NAMALWA (cell line): ENCODE data around the gene FNDC3B.
A peak's percentile ranks its signal among the peaks of the same experiment; 100 is the strongest.

ENCODE experiments used
- DNase-seq: peaks from one replicate; pipeline ENCODE4 v3.0.0-alpha.2; 2015; ENCODE audit warnings: low spot score

Gene FNDC3B

DNA sequence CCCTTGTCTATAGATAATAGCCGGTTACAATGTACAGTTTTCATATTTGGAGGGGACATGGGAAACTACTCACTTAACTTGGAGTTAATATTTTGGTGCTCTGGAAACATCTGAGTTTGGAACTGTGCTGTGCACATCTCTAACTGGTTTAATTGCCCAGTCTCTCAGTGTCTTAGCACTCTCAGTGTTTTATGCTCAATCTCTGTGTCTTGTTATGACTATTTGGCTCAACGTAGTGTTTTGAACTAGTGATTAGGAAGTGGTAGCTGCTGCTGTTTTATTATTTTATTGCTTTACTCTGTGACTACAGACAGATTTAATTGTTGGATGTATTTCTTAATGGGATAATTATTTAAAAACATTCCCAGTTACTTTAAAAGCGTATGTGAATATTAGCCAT, 17.0 kb downstream of the FNDC3B start:
- DNase-seq = no peak

DNA sequence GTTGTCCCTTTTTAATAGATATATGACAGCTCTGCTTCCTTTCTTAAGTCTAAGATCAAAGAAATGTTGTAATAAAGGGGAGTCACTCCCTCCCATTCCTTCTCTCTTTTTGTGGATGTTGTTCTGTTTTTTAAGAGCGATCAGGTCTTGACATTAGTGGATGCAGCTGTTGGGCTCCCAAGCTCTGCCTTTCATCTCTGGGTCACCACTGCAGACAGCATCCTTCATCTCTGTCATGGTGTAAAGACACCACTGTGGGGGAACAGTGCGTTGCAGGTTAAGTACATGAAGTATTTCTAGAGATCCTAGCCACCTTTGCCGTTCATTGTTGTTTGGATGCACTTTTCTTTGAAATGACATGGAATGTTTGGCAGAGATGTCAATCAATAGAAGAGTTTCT, 17.7 kb downstream of the FNDC3B start:
- DNase-seq = peak; percentile 30

DNA sequence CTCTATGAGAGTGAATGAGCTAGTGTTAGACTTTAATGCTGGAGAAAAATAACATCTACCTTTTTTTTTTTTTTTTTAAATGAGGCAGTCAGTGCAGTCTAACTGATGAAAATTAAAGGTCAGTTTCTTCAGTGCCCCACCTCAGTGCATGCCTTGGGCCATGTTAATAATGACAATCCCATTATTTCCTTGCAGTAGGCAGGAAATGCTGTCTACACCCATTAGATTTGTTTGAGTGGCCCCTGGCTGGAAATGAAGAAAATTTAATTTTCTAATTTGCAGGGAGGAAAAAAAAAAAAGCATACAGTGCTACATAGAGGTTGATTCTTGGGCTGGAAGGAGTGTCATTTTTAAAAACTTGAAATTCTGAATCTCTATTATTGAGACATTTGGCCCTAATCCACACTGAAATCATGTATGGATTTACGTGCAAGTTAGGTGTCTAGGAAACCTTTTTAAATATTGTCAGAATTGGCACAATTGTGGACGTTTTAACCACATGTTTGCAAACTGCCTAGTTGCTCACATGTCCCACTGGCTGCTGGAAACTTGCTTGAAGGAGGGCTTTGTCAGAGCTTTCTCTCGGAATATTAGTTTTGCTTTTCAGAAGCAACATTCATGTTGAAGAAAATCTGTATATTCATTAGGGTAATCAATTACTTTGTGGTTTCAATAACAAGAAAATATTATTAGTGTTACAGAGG, 18.4 kb downstream of the FNDC3B start:
- no peak for DNase-seq

DNA sequence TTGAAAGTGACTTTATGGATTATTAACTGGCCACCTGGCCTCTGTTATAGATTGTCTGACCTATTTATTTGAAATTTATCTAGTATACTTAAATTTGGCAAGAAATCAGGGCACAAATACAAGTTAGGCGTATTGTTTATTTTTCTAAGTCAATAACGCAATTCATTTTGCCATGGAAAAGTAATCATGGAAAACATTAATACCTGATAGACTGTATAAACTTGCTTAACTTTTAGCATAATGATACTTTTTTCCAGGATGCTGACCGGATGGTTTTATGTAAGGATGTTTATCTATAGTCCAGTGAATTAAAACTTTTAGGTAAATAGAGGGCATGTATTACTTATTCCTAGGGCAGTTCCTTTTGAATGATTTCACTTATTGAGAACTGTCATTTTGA, 20.2 kb downstream of the FNDC3B start:
- DNase-seq = no peak

DNA sequence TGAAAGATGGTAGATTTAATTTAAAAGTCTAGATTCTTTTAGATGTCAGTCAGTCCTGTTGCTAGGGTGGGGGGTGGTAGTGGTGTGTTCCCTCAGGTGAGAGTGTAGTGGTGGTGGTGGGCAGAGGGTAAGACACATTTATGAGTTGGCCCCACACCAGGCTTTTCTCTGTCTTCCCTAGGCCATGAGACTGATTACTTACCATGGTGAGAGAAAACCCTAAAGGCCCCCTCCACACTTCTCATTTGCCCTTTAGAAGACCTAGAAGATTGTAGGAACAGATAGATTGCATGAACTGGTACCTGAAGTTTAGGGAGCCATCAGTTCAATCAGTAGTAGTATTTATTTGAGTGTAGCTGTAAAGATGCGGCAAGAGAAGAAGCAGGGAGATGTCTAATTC, 20.9 kb downstream of the FNDC3B start:
- no peak for DNase-seq

DNA sequence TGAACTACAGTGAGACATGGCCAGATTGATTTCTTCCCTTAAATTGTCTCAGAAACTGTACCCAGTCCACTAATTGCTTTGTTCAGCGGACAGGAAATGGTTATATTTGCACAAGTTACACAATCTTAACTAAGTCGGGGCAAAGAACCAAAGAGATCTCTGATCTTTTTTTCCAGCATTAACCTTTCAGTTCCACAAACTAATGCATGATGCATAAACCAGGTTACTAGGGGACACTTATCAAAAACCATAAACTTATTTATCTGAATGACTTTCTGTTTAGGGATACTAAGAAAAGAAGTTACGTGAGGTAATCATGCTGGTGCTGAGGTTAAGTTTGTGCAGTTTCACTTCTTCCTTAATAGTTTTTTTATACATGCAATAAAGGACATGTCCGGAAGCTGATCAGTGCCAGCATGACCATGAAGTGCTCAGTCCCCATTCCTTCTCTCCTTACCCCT, 22.4 kb downstream of the FNDC3B start:
- DNase-seq = peak; percentile 85

DNA sequence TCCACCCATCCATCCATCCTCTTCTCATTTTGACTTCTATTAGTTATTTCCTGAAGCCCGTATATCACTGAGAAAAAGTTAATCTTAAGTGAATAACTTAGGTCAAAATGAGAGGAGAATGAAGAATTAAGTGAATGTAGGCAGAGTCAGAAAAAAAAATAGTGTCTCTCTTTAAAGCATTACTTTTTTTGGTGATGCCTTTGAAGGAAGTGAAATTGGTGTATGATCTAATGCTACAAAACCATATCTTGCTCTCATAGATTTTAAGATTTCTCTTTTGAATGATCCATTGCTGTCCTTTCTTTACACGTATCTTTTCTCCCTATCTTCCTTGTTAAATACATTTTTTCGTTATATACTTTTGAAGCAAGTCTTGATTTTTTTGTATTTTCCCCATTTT, 23.4 kb downstream of the FNDC3B start:
- DNase-seq = no peak

DNA sequence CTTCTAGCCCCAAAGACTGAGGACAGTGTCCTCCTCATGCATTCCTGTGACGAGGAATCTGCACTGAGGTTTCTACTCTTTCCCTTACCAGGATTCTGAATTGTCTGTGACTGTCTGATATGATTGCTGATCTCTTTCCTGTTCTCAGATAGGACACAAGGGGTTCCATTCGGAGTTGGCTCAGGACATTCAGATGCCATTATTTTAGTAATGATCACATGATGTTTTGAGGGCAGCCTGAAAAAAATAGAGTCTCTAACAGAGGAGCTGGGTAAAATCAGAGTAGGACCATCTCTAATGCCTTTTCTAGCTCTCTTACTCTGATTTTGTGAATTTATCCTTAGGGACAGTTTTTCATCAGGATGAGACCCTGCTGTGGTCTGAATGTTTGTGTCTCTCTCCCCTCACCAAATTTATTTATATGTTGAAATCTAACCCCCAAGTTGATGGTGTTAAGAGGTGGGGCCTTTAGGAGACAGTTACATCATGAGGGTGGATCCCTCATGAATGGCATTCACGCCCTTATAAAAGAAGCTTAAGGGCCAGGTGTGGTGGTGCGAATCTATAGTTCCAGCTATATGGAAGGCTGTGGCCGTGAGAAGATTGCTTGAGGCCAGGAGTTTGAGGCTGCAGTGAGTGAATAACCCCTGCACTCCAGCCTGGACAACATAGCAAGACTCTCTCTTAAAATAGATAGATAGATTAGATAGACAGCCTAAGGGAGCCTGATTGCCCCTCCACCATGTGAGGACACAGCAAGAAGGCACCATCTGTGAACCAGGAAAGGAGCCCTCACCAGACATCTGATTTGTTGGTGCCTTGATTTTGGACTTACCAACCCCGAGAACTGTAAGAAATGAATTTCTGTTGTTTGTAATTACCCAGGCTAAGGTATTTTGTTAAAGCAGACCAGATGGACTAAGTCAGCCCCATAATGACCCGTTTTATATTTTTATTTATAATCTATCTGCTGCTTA, 24.4 kb downstream of the FNDC3B start:
- no peak for DNase-seq

DNA sequence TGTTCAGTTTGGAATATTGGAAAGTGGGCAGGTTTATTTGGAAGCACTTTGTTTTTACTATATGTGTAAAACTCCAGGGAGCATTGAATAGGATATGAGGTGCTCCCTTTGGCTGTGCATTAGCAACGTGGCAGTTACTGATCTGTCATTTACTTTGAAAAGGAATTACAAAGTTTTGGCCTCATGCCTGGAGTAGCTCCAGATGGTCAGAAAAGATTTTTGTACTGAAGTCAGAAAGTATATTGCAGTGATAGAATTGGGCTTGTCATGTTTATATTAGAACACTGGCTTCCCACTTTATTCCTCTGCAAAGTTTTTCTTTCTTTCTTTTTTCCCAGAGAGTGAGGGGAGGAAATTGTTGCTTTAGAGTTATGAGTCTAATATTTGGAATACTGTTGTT, 26.1 kb downstream of the FNDC3B start:
- no peak for DNase-seq

DNA sequence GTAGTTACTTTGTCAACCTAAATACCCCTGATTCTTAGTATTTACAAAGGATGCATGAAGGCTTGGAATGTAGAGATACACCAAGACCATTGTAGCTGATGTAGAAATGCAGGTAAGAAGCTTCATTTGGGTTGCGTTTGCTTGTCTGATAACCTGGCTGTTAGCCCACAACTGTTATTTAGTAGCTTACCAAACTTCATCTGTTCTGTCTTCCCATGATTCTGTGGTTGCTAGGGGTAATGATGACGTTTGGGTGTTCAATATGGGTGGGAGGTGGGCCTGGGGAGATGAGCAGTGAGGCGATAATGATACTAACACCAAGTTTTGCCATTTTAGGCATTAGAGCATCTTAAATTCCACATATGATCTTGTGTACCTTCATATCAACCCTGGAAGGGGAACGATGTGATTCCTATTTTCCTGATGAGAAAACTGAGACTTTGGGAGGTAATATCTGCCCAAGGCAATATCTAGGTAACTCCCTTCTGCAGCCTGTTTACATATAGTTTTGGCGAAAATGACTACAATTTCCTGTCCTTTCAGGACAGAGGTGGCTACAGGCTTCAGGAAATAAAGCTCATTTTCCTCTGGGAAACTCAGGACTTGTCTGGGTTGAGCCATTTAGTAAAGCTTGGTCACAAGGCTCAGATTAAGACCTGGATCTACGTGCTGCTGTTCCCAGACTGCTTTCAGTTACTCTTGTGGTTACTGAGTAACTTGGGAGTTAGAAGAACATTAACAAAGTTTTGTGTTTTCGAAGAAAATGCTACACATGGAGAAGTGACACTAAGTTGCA, 26.8 kb downstream of the FNDC3B start:
- no peak for DNase-seq

DNA sequence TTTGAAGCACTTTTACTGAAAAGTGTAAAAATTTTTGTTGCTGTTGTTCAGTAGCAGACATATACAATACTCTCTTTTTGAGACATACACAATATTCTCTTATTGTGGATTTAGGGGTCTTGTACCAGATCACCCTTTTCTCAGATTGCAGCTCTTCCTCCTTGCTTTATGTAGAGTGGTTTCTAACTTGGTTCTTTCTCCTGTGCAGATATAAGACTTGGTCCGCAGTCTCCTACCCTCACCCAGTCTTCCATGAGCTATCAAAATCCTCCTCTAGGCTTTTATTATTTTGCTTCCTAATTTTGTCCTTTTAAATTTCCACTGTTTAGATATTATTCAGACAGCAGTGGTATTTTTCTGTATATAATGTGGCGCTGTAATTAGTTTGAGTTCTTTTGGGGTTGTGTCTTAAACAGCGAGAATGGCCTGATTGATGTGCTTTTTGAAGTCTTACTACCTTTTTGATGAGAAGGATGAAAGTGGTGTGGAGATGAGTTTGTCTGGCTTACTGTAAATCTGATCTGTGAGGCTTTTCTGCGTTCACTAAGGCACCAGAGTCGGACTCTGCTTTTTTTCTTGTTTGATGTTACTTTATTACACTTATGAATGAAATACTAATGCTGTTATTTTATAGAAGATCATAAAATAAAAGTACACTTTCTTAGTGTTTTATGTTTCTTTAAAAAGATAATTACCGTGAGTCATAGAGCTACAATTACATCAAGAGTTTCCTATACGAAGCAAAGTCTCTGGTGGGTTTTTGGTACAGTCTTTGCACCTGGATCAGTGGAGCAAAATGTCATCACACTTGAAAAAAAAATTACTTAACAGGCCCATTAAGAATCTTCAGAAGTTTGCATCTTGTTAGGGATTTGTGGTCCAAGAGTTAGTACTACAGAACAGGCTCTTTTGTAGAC, 27.8 kb downstream of the FNDC3B start:
- DNase-seq = no peak

DNA sequence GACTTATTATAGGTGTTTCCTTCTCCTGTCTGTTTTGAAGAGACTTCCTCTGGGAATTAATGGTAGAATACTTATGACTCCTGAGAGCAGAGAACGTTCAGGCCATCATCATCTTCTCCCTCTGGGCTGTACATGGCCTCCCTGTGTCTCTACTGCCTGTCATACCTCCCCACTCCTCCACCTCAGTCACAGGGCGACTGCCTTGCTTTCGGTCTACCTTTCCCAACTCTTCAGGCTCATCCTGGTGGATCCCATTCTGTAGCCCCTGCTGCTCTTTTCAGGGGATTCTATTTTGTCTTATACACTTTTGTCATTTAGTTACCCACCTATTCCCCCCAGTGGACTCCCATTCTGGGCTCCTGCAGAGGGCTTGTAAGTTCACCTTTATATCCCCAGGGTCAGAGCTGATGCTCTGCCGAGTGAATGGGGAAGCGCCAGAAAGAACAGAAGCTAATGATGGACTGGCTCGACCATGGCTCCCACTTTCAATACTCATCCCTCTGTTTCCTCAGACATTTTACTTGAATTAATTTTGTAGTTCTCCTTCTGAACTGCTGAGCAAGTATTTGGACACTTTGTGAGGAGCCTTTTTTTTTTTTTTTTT, 28.6 kb downstream of the FNDC3B start:
- no peak for DNase-seq

DNA sequence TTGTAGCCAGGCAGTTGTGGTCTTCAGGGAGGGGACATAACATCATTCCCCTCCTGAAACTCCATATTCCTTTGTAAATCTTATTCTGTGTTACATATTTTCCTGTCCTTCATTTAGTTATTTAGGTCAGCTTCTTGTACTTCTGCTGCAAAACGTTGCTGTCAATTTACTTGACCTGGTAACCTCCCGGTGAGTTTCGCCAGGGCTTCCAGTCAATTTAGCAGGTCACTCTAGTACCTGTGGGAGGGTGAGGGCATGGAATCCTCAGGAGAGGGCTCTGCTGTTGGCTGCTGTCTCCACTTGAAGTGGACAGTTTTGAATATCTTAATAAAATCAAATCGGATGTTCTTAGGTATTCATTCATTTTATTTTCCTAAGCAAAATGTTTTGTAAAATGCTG, 29.6 kb downstream of the FNDC3B start:
- DNase-seq = no peak

DNA sequence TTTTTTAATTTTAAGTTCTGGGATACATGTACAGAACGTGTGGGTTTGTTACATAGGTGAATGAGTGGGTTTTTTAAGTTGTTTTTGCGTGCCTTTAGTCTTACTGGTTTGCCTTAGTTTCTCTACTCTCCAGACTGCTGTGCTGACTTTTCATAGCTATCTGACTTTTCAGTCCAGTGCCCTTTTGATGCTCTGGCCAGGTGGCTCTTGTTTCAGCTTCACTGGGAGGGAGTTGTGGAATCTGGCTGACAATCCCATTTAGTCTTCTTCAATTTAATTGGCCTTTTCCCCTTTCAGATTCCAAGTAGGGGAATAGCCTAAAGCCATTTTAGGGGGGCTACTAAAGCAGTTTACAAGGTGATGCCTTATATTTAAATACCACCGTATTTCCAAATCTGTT, 30.1 kb downstream of the FNDC3B start:
- no peak for DNase-seq

DNA sequence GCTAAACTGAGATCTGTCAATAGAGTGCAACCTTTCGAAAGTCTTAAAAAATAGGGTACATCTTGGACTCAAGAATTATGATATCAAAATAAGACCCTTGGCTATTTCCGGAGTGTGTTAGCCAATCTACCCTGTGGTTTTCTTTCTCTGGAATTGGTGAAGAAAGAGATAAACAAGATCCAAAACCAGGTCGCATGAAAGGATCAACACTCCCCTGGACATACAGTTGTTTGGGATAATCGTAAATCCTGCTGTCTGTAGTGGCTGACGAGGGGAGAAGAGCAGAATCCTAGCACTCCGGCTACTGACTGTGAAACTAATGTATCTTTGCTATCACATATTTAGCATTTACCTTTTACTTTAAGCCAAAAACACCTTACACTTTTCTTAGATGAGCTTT, 30.9 kb downstream of the FNDC3B start:
- DNase-seq = no peak

DNA sequence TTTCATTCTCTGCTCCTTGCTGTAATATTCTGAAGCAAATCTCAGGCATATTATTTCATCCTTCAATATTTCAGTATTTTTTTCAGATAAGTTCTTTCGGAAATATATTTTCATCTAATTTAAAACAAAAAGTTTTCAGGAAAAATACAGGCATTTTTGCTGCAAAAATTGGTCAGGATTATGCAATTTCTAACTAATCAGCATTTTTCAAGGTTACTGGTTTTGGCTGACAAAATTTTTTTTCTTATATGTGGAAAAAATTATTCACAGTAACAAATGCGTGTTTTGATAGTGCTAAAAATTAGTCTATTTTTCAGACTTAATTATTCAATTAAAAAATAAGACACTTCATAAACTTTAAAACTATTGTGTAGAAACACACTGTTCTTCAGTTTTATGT, 31.4 kb downstream of the FNDC3B start:
- DNase-seq = no peak

DNA sequence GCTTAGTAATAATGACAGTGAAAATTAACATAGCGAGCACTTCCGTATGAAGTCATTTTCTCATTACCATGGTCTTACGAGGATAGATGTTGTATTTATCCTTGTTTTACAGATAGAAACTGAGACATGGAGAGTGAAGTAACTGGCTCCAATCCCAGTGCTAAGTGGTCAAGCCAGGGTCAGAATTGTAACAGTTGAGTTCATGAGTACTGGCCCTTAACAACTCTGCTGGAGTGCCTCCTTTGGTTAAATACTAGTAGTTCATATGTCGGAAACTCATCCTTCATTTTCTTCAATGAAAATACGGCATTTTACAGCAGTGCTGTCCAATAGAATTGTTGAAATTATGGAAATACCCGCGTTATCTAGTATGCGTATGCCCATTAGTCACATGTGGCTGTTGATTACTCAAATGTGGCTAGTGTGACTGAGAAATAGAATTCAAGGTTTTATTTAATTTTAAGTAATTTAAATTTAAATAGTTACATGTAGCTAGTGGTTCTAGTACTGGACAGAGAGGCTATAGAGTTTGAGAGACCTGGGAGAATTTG, 32.5 kb downstream of the FNDC3B start:
- no peak for DNase-seq

DNA sequence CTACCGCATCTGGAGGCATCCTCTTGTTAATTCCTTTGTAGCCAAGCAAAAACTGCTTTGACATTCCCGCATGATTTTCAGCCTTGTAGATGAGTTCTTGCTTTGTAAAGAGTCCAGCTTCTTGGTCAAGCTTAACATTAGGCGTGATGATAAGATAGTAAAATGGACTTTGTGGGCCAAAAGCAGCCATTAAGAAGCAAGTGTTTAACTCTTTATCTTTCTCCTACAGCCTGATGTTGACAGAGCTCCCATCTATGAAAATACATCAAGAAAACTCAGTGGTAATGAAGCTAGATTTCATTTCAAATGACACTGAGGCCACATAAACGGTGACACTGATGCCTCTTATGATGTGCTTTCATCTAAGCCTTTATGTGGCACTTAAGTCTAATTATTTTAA, 33.2 kb downstream of the FNDC3B start:
- no peak for DNase-seq

DNA sequence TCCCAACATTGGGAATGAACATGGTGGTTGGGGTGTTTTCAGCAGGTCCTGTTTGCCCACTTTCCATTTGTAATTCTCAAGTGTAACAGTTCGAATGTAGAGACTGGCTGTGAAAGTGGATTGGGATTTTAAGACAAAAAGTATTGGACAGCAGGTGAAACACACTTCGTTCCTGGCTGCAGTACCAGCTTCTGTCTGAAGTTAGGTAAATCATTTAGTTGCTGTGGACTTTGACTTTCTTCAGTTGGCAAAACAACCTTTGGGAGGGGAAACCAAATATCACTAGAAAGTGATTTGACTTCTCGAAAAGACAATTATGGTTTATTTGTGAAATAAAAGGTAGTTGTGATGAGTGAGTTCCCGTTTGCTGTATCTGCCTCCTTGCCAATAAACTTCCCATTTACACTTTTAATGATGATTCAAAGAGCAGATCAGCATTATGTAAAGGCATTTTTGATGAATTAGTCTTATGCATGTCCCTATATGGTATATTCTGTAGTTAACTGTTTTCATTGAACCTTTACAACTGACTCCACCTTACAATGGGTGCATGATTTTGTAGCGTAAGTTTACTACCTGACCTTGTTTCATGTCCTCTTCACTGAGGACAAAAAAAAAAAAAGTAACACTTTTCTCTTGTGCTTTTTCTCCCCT, 34.0 kb downstream of the FNDC3B start:
- DNase-seq = no peak

DNA sequence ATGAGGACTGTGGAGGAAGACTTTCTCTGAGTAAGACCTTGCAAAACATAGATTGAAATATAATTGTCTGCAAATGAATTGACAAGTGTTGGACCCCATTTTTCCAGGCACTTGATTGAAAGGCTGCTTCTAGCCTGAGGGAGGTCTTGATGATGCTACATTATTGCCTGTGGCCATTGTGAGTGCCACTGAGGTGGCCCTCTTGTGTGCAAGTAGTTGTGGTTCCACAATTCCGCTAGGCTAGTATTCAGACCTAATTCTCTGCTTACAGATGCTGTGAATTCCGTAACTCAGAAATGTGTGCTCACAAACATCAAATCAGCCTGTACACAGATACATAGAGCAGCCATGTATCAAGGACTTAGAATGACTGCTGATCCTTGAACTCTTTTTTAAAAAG, 34.7 kb downstream of the FNDC3B start:
- DNase-seq = no peak
